Measurements from ENCODE around the gene SLC17A3.

SLC17A3 gene

DNA sequence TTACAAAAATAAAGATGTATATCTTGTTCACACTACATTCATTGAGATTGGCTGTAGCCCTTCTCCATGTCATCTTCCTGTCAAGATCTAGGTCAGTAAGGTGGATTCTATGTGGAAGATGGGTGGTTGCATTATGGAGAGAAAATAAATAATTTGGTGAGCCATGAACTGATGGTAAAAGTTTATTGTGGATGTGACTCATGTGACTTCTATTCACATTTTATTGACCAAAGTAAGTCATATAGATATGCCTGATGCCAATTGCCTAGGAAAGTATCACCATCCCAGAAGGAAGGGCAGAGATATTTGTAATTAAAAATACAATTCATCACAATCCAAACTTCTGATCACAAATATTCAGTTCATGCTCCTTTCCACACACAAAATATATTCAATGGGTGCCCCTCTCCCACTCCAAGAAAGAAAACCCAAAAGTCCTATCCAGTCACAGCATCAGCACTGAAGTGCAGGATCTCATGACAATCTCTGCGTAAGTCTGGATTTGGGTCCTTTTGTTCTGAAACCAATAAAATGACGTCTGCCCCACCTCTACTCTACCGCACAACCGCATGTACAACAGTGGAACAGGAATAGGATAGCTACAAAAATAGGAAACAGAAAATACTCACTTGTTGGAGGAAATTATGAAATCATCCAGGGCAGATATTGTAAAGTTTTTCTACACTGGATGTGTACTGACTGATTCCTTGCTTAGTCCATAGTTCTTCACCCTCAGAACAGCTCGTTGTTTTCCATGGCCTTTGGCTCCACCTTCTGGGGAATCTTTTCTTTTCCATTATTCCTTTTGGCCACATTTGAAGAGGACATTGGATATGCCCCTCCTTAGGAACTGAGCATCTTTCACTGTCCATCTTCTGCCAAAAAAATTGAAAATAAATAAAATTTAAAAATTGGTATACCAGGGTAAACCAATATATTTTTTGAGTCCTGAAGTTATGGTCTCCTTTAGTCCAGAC is 16.1 kb upstream of the SLC17A3 start:
- DNase-seq: peak; percentile 25

DNA sequence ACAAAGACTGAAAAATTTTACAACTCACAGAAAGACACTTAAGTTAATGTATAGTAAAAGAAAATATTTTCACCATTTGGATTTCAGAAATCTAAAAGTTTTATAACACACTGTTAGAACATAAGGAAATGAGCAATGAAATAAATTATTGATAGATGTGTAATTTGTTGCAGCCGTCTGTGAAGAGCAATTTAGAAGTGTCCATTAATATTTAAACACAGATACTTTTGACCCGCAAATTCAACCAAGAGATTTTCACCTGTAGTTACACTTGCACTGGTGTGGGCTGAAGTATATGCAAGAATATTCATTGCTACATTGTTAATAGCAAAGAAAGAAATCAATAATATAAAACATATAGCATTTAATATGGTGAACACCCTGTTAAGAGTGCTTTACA is 14.6 kb upstream of the SLC17A3 start:
- no peak for DNase-seq

DNA sequence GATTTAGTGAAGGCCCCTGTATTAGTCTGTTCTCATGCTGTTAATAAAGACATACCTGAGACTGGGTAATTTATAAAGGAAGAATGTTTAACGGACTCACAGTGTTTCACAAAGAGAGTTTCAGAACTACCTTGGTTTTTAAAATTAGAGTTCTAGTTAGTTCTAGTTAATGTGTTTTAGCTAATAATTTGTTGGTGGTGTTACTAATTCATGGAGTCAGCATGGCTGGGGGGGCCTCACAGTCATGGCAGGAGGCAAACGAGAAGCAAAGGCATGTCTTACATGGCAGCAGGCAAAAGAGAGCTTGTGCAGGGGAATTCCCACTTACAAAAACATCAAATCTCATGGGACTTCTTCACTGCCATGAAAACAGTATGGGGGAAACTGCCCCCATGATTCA is 12.0 kb upstream of the SLC17A3 start:
- no peak for DNase-seq

DNA sequence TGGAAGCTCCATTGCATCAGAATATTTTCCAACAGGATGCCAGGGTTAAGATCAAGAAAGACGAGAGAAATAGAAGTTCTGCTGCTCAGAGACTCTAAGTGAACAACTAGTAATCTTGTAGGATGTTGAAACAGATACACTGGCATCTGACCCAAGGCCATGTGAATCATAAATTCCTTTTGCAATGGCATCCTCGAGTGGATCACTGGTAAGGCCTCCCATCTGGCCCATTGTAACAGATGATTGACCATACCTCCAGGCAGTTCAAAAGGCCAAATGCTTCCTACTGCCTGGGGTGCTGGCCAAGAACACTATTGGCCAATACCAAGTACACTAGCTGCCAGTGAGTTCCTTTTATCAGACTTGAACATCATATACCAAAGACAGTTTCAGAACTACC is 9.9 kb upstream of the SLC17A3 start:
- DNase-seq: no peak

DNA sequence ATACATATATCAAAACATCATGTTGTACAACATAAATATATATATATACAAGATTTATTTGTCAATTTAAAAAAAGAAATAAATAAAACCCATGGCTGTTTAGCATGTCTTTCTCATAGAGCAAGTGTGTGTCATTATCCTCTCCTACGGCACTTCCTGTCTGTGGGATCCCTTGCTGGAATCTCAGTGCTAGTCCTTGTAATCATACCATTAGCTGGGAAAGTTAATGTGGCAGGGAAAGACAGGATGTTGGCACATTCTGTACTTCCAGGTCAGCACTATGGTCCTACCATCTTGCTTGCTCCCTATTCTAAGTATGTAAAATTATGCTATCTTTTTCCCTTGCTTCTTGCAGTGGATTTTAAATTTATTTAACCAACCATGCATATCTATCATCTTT is 9.5 kb upstream of the SLC17A3 start:
- DNase-seq: no peak

DNA sequence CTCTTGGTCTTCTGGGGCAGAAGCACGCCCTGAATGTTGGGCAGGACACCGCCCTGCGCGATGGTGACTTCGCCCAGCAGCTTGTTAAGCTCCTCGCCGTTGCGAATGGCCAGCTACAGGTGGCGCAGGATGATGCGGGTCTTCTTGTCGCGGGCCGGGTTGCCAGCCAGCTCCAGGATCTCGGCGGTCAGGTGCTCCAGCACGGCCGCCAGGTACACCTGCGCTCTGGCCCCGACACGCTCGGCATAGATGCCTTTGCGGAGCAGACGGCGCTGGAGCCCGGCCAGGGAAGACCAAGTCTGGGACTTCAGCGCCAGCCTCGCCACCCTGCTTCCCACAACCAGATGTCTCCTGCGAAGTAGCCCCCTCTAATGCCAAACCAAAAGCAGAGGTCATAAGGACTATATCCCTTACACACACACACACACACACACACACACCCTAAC is 8.0 kb upstream of the SLC17A3 start:
- no peak for DNase-seq

DNA sequence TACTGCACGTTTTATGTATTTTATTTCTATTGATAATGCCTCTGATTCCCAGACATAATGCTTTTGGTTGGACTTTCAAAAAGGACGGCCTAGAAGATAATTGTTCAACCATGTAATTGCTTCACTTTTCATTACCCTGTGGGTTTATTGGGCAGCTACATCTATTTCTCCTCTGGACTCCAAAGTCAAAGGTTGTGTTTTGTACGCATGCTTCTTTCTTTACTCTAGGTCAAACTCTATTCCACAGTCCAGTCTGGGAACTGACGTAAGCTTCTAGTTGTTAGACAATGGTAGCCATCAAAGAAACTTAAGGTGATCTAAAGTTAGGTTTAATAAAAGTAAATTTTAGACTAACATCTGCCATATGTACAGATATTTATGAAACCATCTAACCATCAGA is 6.6 kb upstream of the SLC17A3 start:
- DNase-seq: no peak

DNA sequence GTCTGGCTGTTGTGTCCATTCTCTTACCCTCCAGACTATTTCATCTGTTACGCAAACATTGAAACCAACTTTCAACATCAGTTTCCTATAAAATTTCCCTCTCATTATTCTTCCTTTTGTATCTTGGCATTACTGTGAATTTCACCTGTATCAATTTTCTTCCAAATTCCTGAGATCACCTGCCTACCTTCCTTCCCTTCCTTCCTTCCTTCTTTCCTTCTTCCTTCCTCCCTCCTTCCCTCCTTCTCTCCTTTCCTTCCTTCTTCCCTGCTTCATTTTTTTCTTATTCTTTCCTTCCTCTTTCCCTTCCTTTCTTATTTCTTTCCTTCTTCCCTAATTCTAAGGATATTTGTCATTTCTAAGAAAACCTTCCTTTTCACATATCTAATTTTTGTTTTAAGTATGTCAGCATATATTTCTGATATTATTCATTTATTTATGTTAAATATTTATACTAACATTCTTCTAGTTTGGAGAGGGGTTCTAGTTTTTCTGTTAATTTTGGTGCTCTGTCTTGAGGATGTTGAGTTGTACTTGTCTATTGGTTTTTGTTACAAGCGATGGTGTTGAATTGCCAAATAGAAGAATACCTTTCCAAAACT is 4.8 kb upstream of the SLC17A3 start:
- no peak for DNase-seq

DNA sequence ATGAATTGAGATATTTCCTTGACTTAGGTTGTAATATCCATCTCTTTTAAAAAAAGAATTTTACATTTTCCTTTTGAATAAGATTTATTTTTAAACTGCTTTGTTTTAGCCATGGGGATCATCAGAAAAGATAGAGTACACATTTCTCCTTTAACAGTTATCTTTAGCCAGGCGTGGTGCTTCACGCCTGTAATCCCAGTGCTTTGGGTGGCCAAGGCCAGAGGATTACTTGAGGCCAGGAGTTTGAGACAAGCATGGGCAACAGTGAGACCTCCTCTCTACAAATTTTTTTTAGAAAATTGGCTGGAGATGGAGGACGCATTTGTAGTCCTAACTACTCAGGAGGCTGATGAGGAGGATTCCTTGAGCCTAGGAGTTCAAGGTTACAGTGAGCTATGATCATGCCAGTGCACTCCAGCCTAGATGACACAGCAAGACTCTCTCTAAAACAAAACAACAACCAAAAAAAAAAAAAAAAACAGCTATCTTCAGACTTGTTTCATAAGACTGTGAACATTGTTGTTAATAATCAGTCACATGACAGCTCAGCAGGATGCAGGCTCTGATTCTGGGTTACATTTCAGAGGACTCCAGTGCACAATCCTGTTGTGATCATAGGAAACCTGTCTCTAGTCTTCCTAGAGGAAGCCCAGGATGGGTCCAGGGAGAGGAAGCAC is 2.0 kb upstream of the SLC17A3 start:
- no peak for DNase-seq

DNA sequence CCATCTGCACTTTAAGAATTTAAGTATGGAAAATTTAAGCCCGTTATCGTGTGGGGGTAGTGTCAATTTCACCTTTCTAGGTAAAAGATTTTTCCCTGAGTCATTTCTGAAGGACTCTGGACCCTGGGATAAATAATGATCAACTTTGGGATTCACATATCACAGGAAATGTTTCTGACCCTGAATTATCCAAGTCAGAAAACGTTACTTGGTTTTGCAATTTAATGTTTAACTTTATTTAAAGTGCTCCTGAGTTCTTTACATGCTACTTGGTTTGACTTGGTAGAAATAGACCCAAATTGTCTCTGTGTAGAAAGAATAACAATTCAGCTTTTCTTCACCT is 1.5 kb upstream of the SLC17A3 start:
- no peak for DNase-seq

DNA sequence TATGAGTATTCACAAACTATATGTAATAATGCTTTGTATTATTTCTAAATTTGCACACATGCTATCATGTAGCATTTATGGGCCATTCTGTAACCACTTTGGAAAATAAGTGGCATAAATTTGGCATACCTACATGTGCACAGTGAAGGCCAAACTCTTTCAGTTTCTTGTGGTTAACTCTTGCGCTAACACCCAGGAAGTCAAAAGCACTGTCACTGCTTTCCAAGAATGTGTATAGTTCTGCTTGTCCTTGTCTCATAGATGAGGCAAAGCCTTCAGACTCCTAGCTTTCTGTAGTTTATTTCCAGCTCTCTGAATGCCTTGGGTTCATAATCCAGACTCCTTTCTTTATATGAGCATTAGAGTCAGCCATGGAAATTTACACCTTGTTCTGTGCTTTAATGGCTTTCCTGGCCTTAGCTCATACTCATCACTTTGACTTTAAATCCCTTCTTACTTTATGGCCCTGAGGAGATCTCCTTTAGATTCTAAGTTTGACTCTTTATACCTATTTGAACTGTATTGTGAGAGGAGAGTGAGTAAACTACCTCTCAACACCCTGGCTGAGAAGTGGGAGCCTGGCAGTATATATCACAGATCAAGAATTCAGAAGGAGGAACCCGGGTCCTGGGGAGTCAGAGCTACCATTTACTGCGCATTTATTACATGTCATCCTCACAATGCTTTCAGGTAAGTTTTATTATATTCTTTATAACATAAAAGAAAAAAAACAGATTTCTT is 949 bp upstream of the SLC17A3 start:
- DNase-seq: no peak

DNA sequence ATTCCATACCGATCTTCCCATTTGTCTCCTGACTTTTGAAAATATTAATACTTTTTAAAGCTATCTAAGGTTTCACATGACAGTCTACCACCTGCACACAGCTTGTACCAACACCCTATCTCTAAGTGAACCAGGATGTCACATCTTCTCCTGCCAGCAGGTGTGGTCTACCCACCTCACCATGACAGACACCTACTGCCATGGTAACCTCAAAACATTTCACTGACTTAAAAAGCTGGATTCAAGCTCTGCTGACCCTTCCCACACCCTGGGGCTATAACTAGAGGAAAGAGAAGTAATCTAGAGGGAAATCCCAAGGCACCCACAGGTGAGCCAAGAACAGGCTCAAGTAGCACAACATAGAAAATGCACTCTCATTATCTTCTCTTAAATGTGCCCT is 1.2 kb downstream of the SLC17A3 start:
- no peak for DNase-seq

DNA sequence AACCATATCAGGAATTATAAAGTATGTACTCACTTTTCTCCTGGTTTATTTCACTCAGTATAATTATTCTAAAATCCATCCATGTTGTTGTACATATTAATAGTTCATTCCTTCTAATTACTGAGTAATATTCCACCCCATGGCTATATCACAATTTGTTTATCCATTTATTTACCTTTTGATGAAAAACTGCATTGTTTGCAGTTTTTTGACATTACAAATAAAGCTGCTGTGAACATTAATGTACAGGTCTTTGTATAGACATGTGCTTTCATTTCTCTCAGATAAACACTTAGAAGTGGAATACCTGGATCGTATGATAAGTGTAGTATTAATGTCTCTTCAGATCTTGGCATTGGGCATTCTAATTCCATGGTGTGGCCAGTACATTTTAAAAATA is 4.2 kb downstream of the SLC17A3 start:
- DNase-seq: no peak

DNA sequence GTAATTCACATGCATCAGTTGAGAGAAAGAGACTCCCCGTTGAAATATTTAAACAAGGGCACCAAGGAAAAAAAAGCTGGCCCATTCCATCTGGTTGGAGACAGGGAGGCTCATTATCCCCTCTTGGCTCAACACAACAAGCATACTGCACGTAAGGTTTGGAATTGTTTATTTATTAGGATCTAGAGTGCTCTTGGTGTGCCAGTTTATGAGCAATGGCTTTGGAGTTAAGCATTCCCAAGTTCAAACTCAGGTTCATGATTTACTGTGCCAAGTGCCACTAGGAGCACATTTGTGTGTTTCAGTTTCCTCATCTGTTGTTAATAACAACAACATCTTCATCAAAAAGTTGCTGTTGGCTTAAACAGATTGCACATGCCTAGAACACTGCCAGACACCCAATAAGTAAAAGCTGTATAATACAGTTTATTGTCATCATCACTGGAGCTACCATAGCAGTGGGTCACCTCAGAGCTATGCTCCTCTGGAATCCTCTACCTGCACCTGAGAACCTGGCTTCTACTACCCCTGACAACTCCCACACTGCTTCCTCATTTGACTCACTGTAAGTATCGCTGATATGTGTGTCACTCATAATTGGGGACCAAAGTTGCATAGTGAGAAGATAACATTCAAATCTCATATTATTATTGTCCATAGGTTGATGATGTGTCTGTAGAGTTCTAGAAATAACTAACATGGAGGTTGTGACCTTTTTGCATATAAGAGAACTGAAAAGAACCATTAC is 5.4 kb downstream of the SLC17A3 start:
- DNase-seq: no peak

DNA sequence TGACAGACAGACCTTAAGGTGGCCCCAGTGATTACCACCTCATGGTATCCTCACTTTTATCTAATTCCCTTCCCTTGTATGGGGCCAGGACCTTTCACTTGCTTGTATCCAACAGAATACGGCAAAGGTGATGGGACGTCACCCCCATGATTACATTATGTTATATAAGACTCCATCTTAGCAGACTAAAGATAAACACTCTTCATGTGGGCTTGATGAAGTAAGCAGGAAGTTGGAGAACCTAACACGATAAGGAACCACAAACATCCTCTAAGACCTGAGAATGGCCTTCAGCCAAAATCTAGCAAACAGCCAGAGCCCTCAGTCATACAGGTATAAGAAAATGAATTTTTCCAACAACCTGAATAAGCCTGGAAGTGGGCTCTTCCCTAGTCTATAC is 8.0 kb downstream of the SLC17A3 start:
- no peak for DNase-seq

DNA sequence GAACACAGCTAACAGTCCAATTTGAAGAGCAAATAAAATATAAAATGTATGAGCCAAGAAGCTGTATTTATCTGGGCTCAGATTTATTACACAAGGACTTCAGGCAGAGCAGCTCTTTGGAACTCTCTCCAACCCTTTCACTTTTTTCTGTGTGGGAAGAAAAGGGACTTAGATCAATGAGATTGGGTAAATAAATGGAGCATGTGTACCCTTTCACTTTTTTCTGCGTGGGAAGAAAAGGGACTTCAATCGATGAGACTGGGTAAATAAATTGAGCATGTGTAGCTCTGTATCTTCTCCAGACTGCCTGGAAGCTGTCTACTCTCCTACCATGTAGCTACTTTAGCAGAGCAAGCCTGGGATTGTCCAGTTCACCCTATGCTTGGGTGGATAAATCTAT is 10.7 kb downstream of the SLC17A3 start:
- DNase-seq: no peak

DNA sequence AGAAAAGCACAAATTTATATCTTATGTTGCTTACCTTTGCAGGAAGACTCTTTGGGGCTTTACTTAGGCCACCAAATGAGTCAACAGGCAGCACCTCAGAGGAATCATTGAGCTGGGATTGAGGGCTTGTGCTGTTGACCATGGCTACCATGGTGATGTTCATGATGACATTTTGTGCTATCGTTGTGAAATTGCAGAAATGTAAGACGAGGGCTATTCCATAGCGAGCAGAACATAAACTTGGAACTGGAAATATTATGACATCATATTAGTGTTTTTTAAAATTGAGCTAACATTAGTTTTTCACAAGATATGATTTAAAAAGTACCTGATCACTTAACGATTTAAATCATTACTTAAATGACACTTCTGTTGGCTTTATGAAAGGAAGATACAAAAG is 11.8 kb downstream of the SLC17A3 start:
- no peak for DNase-seq

DNA sequence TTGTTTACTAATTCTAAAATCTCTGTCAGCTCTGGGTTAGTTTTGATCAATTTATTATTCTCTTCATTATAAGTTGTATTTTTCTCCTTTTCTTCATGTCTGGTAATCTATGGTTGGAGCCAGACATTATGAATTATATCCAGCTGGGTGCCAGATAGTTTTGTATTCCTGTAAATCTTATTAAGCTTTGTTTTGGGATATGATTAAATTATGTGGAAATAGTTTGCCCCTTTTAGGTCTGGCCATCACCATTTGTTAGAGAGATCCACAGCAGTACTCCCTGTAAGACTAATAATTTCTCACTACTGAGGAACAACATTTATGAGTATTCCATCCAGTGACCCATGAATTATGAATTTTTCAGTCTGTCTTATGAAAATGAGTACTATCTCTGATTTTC is 21.3 kb downstream of the SLC17A3 start:
- DNase-seq: no peak

DNA sequence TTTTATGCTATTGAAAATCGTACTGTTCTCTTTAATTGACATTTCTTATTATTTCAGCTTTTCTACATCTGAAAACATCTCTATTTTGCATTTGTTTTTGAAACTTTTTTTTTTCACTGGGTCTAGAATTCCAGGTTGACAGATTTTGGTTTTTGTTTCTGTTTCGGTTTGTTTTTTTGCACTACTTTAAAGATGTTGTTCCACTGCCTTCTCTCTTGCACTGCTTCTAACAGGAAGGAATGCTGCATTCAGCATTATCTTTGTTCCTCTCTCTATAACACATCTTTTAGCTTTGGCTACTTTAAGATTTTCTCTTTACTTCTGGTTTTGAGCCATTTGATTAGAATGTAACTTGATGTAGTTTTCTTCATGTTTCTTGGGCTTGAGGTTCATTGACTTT is 22.1 kb downstream of the SLC17A3 start:
- no peak for DNase-seq

DNA sequence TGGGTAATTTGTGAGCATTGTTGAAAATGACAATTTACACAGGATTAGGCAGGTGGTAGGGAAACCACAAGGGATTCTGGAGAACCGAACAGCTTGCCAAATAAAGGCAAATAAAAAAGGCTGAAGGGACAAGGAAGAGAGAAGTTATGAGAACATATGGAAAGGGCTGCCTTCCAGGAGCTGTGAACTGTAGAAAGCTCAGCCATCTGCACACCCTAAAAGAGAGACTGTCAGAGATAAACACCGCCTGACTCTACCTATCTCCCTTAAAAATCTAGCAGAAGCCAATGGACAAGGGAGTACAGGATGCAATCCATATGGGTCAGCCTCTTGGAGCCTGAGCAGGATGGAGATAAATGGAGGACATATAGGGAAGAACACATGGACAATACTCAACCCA is 29.5 kb downstream of the SLC17A3 start:
- no peak for DNase-seq

DNA sequence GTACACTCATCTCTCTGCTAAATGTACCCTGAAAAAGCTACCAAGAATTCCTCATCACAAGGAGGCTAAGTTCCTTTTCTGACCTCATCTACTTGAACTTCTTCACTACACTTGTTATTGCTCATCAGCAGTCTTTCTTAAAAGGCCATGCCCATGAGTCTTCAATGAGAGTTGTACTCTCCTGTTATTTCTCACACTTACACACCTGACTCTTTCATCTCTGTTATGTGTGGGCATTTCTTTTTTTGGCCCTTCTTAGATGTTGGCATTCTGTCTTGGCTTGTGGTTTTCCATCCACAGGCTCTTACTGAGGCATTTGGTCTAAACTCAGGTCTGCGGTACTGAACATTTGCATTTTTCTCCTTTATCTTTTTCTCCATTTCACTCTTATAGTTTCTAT is 31.5 kb downstream of the SLC17A3 start:
- DNase-seq: no peak

DNA sequence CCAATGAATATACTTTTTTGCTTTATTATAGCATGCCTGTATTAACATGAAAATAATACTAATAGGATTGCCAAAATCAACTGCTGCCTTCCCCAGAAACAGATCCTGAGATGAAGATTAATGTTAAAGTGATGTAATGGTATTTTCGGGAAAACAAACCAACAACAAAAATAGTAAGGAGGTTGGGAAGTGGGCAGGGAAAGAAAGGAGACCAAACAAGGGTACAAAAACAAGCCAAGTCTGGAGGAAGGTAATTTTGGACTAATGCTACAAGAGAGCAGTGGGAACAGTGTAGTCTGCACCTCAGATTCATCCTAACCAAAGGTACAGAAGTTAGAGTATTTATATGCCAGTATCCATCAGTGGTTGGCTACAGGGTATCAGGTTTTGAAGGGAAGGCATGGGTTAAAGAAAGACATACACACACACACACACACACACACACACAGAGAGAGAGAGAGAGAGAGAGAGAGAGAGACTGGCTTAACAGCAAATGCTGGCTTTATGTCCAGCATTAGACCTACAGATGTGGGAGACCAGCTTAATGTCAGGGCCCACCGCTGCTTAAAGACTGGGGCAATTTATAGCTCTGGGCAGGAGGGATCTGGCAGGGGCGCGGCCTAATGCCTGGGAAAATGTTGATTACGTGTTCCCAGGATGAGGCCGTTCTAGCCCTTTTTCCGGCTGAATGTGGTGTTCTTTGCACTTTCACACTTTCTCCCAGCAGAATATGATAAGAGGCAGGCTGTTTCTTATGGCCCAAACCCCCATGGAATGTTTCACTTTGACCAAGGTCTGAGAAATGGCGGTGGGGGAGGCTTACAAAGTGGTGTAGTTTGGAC is 38.4 kb downstream of the SLC17A3 start:
- DNase-seq: no peak

All from fibroblast of skin of right biceps (primary cell).